GM21576 (cell line): ENCODE measurements around the gene NHSL2.
"Not testable (repeated sequence)": the region's sequence is repeated elsewhere in the genome, so short reads cannot be mapped to it uniquely, and the experiment has no call there.

Source experiments
- ATAC-seq: cut with Tn5 transposase; IDR thresholded peaks from one replicate; pipeline ENCODE4 v1.9.1; 2021; ENCODE audit warnings: mild to moderate bottlenecking, moderate library complexity; ENCODE audit not compliant: unreplicated experiment

Gene NHSL2

GRCh38 chrX:71922686-71923085 lies 12.0 kb downstream of the NHSL2 start:
- no peak for ATAC-seq

GRCh38 chrX:71923516-71923915 lies 12.9 kb downstream of the NHSL2 start:
- no peak for ATAC-seq

GRCh38 chrX:71927040-71927439 lies 16.4 kb downstream of the NHSL2 start:
- ATAC-seq: no peak

- ATAC-seq: no peak
These were observed 18.2 kb downstream of the NHSL2 start for GRCh38 chrX:71928856-71929255.

DNA sequence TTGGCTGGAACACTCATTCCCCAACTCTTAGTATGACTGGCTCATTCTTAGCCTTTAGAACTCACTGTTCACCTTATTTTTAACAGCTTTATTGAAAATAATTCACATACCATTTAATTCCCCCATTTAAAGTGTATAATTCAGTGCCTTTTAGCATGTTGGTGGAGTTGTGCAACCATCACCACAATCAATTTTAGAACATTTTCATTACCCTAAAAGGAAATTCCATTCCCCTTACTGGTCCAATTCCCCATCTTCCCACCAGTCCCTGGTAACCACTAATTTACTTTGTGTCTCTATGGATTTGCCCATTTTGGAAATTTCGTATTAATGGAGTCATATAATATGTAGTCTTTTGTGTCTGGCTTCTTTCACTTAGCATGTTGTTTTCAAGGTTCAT lies 19.7 kb downstream of the NHSL2 start:
- no peak for ATAC-seq

GRCh38 chrX:71935476-71935875 lies 24.8 kb downstream of the NHSL2 start:
- no peak for ATAC-seq

DNA sequence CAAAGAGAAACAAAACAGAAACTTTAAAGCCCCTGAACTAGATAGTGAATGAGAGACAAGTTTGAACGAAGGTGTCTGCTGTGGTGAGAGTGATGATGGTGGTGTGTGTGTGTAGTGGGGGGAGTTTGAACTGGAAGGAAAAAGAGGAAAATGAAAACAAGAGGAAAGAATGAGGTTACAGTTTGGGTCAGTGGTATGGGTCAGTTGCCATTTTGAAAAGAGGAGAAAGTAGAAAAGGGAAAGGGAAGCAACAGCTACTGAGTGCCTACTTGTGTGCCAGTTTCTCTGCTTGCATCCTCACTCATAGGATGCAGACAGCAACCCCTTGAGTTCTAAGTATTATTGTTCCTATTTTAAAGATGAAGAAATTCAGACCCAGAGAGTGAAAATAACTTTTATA lies 26.0 kb downstream of the NHSL2 start:
- ATAC-seq: no peak

DNA sequence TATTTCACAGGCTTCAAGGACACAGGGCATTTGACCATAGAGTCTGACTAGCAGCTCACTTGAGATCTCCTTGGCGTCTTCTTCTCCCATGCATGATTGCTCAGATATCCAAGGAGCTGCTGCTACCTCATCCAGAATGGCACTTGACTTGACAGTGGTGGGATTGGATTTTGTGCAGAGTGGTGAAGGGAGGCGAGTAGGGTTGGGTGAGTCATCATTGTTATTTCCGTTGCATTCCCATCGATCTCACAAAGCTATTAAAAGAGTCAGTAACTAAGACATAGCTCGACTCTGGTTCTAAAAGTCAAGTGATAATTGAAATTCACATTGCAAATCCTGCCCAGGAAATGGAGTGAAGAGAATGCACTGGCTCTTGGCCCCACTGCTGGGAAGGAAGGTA lies 27.7 kb downstream of the NHSL2 start:
- no peak for ATAC-seq

DNA sequence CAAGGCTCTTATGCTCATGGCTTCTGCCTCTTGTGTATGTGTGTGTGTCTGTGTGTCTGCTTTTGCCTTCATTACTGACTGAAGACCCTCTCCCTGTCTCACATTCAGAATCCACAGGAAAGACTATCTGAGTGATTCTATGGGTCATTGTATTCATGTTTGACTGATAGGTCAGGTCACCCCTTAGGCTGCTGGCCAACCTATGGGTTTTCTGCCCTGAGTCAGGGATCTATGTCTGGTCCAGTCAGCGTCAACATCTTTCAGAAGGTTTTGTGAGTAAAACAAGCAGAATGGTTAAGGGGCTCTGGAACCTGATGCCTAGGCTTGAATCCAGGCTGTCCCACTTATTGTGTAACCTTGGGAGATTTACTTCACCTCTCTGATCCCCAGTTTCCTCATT lies 30.5 kb downstream of the NHSL2 start:
- ATAC-seq: no peak

- no peak for ATAC-seq
These were observed 31.1 kb downstream of the NHSL2 start for GRCh38 chrX:71941776-71942175.

- ATAC-seq: no peak
These were observed 33.7 kb downstream of the NHSL2 start for GRCh38 chrX:71944369-71944768.

DNA sequence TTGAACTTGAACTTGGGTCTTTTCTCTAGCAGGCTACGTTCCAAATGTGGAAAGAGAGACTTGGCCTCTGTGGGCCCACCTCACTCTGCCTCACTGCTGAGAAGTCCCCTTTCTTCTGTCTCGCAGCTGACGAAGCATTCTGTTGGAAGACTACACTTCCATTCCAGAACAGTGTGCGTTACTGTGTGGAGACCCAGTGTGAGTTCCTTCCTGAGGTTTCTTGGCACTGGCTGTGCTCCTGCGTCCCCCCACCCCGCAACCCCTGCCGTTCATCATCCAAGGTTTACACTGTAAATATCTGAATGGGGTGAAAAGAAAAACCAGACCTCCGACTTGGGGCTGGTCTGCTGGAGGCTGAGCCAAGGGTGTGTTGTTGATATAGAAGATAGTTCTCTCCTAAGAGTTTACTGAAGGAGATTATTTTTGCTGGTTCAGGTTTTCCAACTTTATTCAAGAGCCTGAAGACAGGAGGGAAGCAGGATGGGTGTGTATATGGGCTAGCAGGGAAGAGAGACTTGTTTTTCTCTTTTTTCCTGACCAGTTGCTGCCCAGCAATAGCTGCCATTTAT lies 34.7 kb downstream of the NHSL2 start:
- no peak for ATAC-seq

GRCh38 chrX:71949363-71949762 lies 38.7 kb downstream of the NHSL2 start:
- no peak for ATAC-seq

- ATAC-seq: no peak
These were observed 39.3 kb downstream of the NHSL2 start for GRCh38 chrX:71949844-71950445.

- ATAC-seq: no peak
These were observed 42.7 kb downstream of the NHSL2 start for GRCh38 chrX:71953391-71953790.

GRCh38 chrX:71953946-71954345 lies 43.3 kb downstream of the NHSL2 start:
- no peak for ATAC-seq

GRCh38 chrX:71954458-71954857 lies 43.8 kb downstream of the NHSL2 start:
- ATAC-seq: no peak

DNA sequence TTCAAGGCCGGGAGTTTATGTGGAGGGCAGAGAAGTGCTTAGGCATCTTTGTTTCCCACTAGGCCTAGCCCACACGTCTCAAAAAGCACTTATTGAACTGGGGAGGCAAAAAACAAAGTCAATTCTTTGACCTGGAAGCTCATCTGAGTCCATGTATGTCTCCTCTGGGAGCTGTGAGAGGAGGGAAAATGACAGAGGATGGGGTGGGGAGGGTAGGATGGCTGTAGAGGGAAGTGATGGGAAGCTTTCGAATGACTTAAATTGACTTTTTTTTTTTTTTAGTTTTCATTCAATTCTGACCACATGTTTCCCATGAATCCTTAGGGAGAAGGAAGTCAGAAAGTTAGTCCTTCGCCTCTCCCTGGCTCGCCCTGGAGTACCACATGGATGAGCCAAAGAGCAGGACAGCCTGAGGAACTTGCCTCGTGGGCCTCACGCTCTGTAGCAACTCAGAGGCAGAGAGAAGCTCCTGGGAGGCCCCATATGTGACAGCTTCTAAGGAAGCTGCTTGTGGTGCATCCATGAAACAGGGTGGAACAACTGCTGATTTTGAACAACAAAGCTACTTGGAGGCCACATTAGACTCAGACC lies 45.0 kb downstream of the NHSL2 start:
- ATAC-seq: no peak

GRCh38 chrX:71958281-71958675 lies 47.6 kb downstream of the NHSL2 start:
- no peak for ATAC-seq

- not testable (repeated sequence) for ATAC-seq
These were observed 53.5 kb downstream of the NHSL2 start for GRCh38 chrX:71964184-71964583.

- no peak for ATAC-seq
These were observed 64.3 kb downstream of the NHSL2 start for GRCh38 chrX:71974916-71975315.

GRCh38 chrX:71976753-71977152 lies 66.1 kb downstream of the NHSL2 start:
- ATAC-seq: no peak

DNA sequence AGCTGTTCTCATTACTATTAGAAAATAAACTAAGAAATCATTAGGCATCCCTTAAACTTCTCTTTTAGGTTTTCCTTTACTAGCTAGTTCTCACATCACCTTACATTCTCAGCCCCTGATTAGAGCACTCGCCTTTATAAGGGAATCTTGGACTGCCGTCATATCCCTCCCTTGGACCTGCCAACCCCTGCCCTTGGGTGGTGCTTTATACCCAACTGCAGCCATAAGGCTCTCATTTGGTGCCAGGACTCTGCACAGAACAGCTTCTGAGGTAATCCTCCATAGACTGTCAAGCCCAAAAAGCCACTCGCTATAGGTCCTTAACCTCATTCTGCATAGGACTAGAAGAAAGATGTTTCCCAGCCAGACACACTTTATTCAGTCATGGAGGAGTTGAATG lies 67.5 kb downstream of the NHSL2 start:
- no peak for ATAC-seq
